NCI-H1048 (cell line): ENCODE measurements around the gene ZDHHC7.

Source experiments
- DNase-seq: peaks from one replicate; lab custom pipeline; 2025; lab: John Stamatoyannopoulos, UW

ZDHHC7 gene

GRCh38 chr16:84993926-84994325 lies 17.4 kb downstream of the ZDHHC7 start:
- DNase-seq = no peak

GRCh38 chr16:84992717-84993075 lies 18.6 kb downstream of the ZDHHC7 start:
- DNase-seq = no peak

GRCh38 chr16:84990782-84991181 lies 20.6 kb downstream of the ZDHHC7 start:
- no peak for DNase-seq

GRCh38 chr16:84989749-84990620 lies 21.4 kb downstream of the ZDHHC7 start:
- no peak for DNase-seq

- no peak for DNase-seq
Observed at GRCh38 chr16:84988328-84989080, 22.8 kb downstream of the ZDHHC7 start.

- DNase-seq = no peak
Observed at GRCh38 chr16:84986879-84987278, 24.5 kb downstream of the ZDHHC7 start.

GRCh38 chr16:84986102-84986501 lies 25.2 kb downstream of the ZDHHC7 start:
- no peak for DNase-seq

GRCh38 chr16:84985079-84986065 lies 26.0 kb downstream of the ZDHHC7 start:
- no peak for DNase-seq

- no peak for DNase-seq
Observed at GRCh38 chr16:84982434-84982833, 28.9 kb downstream of the ZDHHC7 start.

GRCh38 chr16:84979516-84979915 lies 31.8 kb downstream of the ZDHHC7 start:
- DNase-seq = no peak

- no peak for DNase-seq
Observed at GRCh38 chr16:84976644-84977400, 34.5 kb downstream of the ZDHHC7 start.

- no peak for DNase-seq
Observed at GRCh38 chr16:84975522-84975921, 35.8 kb downstream of the ZDHHC7 start.

- no peak for DNase-seq
Observed at GRCh38 chr16:84975066-84975465, 36.3 kb downstream of the ZDHHC7 start.

- DNase-seq = no peak
Observed at GRCh38 chr16:84973776-84974523, 37.4 kb downstream of the ZDHHC7 start.

- DNase-seq = no peak
Observed at GRCh38 chr16:84973236-84973635, 38.1 kb downstream of the ZDHHC7 start.

- DNase-seq = peak; percentile 50
Observed at GRCh38 chr16:84970447-84971127, 40.7 kb downstream of the ZDHHC7 start.

- no peak for DNase-seq
Observed at GRCh38 chr16:84967828-84968227, 43.5 kb downstream of the ZDHHC7 start.

- no peak for DNase-seq
Observed at GRCh38 chr16:84965428-84966415, 45.6 kb downstream of the ZDHHC7 start.
